DND-41 (cell line): ENCODE results near the gene PFAS.

Source experiments
- CTCF ChIP-seq: IDR thresholded peaks from 2 replicates; pipeline ENCODE4 v1.5.1; 2012; ENCODE audit warnings: borderline replicate concordance, low read length, moderate library complexity, mild to moderate bottlenecking; ENCODE audit not compliant: poor library complexity, severe bottlenecking; ENCODE audit errors: extremely low read depth
- EZH2 ChIP-seq: IDR thresholded peaks from 3 replicates; pipeline ENCODE4 v1.6.1; 2012; ENCODE audit warnings: borderline replicate concordance, low read depth, mild to moderate bottlenecking, moderate library complexity, low read length, inconsistent platforms; ENCODE audit not compliant: severe bottlenecking

- TF ChIP-seq CTCF = no peak
- no peak for TF ChIP-seq EZH2
Observed at GRCh38 chr17:8314797-8315763, 66.0 kb downstream of the PFAS start.
